ENCODE results near the gene JAK3.

DNA sequence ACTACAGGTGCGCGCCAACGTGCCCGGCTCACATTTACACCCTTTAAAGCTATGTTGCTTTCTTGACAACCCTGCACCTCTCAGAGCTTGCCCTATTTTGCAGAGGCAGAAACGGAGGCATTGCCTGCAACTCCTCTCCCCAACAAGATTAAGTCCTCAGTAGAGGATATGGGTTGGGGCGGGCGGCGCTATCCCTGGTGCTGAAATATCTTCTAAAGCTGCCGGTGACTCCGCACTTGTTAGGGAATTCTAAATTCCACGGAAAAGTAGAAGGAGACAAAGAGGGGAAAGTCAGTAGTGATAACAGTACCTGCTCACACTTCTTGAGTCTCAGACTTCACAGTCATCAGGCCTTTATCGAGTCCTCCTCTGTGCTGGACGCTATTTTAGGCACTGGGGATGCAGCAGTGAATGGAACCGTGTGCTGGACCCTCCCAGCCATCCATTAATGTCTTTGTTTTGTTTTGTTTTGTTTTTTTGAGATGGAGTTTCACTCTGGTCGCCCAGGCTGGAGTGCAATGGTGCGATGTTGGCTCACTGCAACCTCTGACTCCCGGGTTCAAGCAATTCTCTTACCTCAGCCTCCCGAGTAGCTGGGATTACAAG is 41.9 kb upstream of the JAK3 start:
- TF ChIP-seq ZFP36 (IDR thresholded peaks at IDR 0.05; ENCODE audit: borderline replicate concordance, partially characterized antibody): no peak
- TF ChIP-seq CBX2 (IDR thresholded peaks at IDR 0.05; ENCODE audit: borderline replicate concordance, low read depth): no peak
- TF ChIP-seq FOSB (CRISPR knock-in tag; IDR thresholded peaks at IDR 0.05): no peak
- no peak for TF ChIP-seq CEBPB (IDR thresholded peaks at IDR 0.05)
- TF ChIP-seq, protein P1, sequence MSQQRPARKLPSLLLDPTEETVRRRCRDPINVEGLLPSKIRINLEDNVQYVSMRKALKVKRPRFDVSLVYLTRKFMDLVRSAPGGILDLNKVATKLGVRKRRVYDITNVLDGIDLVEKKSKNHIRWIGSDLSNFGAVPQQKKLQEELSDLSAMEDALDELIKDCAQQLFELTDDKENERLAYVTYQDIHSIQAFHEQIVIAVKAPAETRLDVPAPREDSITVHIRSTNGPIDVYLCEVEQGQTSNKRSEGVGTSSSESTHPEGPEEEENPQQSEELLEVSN (IDR thresholded peaks at IDR 0.05; ENCODE audit: borderline replicate concordance, low read depth): no peak
- TF ChIP-seq, protein P2, sequence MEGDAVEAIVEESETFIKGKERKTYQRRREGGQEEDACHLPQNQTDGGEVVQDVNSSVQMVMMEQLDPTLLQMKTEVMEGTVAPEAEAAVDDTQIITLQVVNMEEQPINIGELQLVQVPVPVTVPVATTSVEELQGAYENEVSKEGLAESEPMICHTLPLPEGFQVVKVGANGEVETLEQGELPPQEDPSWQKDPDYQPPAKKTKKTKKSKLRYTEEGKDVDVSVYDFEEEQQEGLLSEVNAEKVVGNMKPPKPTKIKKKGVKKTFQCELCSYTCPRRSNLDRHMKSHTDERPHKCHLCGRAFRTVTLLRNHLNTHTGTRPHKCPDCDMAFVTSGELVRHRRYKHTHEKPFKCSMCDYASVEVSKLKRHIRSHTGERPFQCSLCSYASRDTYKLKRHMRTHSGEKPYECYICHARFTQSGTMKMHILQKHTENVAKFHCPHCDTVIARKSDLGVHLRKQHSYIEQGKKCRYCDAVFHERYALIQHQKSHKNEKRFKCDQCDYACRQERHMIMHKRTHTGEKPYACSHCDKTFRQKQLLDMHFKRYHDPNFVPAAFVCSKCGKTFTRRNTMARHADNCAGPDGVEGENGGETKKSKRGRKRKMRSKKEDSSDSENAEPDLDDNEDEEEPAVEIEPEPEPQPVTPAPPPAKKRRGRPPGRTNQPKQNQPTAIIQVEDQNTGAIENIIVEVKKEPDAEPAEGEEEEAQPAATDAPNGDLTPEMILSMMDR (IDR thresholded peaks at IDR 0.05): no peak
- no peak for TF ChIP-seq MAFK (IDR thresholded peaks at IDR 0.05; ENCODE audit: partially characterized antibody)
- no peak for TF ChIP-seq EP300 (IDR thresholded peaks at IDR 0.05)
- TF ChIP-seq ESRRA (IDR thresholded peaks at IDR 0.05; ENCODE audit: borderline replicate concordance, low read length): no peak
